ENCODE measurements around the gene CCL26. TPM values are rescaled to one million over a fixed set of nuclear protein-coding genes. Genes with fewer than 3 reads are reported as not detected.

CCL26 gene
- total RNA-seq, 1 experiment from 2014 or later: 0.49 TPM

DNA sequence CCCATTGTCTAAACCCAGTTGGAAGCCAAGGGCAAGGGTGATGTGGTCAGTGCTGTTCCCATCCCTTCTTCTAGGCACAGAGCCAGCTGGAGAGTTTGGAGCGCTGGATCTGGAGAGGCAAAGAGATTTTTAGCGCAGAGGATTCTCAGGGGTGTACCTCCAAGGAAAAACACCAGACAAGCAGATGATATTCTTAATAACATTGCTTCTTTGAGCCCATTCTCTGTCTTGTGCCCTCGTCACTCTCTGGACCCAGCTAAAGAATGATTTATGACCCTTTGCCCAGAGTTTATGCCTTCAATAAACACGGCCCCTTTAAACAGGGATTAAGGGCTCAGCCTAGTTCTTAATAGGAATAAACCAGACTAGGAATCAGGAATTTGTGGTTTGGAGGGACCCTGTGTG, 28.6 kb downstream of the CCL26 start:
- Histone ChIP-seq H3K4me2 (ENCODE audit: low read length) (no peak overlapping the region), H3K9ac (ENCODE audit: low read length) (no peak overlapping the region), H3K27me3 (ENCODE audit: insufficient read depth, low read length) (no peaks in the 10 kb centered on the region), H3K9me3 (ENCODE audit: control insufficient read depth in 1 of 2, insufficient read depth in 1 of 2, low read depth in 1 of 2, low read length in 2 of 2) (no peaks in the 10 kb centered on the region), H3K4me1 (ENCODE audit: control insufficient read depth in 1 of 2, insufficient read depth in 2 of 2, low read length in 2 of 2) (peaks cover 4 to 16% of the 10 kb centered on the region in 2 experiments; a peak in 3 of 4 replicates), H3K4me3 (replicated peaks in 1 of 2; ENCODE audit: low read depth in 1 of 2, low read length in 2 of 2) (no peak overlapping the region), H3K9me2 (ENCODE audit: insufficient read depth) (no peaks in the 10 kb centered on the region), H3K36me3 (ENCODE audit: control insufficient read depth in 1 of 2, insufficient read depth in 2 of 2, low read length in 2 of 2) (no peaks in the 10 kb centered on the region), H3K79me2 (ENCODE audit: insufficient read depth, low read length) (no peaks in the 10 kb centered on the region), H3K27ac (ENCODE audit: low read depth, low read length) (no peak overlapping the region), H4K20me1 (ENCODE audit: insufficient read depth) (no peaks in the 10 kb centered on the region), H2AFZ (ENCODE audit: low read depth, low read length, poor library complexity, severe bottlenecking) (no peak overlapping the region)
- no peak for ATAC-seq
- ChIA-PET POLR2A (interaction anchor here (0.7 kb wide), 1 partner anchor 11 kb away, joined by 3 read pairs; no protein-coding TSS in a partner anchor), CTCF (no interaction called here), RAD21 (ENCODE audit: low non-redundant PET in 1 of 2, low total read pairs in 2 of 2, uncharacterized antibody in 2 of 2, unreplicated experiment in 2 of 2) (no interaction called here)
- no peak for DNase-seq (ENCODE audit: low read depth, low spot score)
- no TSS peak for BruUV-seq (replicated peaks)
- TF ChIP-seq, protein P1, sequence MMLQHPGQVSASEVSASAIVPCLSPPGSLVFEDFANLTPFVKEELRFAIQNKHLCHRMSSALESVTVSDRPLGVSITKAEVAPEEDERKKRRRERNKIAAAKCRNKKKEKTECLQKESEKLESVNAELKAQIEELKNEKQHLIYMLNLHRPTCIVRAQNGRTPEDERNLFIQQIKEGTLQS (IDR thresholded peaks at IDR 0.05): no peak
- no peak for TF ChIP-seq EGR1 (IDR thresholded peaks at IDR 0.05; ENCODE audit: low read depth)
- TF ChIP-seq YY1 (IDR thresholded peaks at IDR 0.05; ENCODE audit: extremely low read depth, insufficient replicate concordance, low read depth, low read length): no peak
- TF ChIP-seq TCF7L2 (IDR thresholded peaks at IDR 0.05; ENCODE audit: borderline replicate concordance, extremely low read depth, insufficient read depth, insufficient read length): no peak
- TF ChIP-seq FOSL1 (IDR thresholded peaks at IDR 0.05; ENCODE audit: low read depth): no peak
- TF ChIP-seq SRF (IDR thresholded peaks at IDR 0.05; ENCODE audit: low read depth): no peak
- no peak for TF ChIP-seq CEBPB (IDR thresholded peaks at IDR 0.05; ENCODE audit: low read depth)
- TF ChIP-seq CBX3 (IDR thresholded peaks at IDR 0.05; ENCODE audit: low read depth): no peak
- no peak for TF ChIP-seq ELF1 (IDR thresholded peaks at IDR 0.05; ENCODE audit: borderline replicate concordance, low read depth)
- no peak for TF ChIP-seq JUND (IDR thresholded peaks at IDR 0.05)
- TF ChIP-seq EZH2phosphoT487 (IDR thresholded peaks at IDR 0.05; ENCODE audit: borderline replicate concordance): no peak
- no peak for TF ChIP-seq POLR2A (IDR thresholded peaks at IDR 0.05; ENCODE audit: borderline replicate concordance, extremely low read depth, insufficient read depth, insufficient read length)
- TF ChIP-seq ZFX (IDR thresholded peaks at IDR 0.05): no peak
- no peak for TF ChIP-seq EZH2 (IDR thresholded peaks at IDR 0.05)
- TF ChIP-seq, protein P2, sequence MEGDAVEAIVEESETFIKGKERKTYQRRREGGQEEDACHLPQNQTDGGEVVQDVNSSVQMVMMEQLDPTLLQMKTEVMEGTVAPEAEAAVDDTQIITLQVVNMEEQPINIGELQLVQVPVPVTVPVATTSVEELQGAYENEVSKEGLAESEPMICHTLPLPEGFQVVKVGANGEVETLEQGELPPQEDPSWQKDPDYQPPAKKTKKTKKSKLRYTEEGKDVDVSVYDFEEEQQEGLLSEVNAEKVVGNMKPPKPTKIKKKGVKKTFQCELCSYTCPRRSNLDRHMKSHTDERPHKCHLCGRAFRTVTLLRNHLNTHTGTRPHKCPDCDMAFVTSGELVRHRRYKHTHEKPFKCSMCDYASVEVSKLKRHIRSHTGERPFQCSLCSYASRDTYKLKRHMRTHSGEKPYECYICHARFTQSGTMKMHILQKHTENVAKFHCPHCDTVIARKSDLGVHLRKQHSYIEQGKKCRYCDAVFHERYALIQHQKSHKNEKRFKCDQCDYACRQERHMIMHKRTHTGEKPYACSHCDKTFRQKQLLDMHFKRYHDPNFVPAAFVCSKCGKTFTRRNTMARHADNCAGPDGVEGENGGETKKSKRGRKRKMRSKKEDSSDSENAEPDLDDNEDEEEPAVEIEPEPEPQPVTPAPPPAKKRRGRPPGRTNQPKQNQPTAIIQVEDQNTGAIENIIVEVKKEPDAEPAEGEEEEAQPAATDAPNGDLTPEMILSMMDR (IDR thresholded peaks at IDR 0.05 in 2 of 3, conservative IDR thresholded peaks at IDR 0.05 in 1 of 3; ENCODE audit: borderline replicate concordance in 1 of 3, insufficient read depth in 1 of 3, low read depth in 2 of 3, low read length in 2 of 3): no peak
- TF ChIP-seq RAD21 (IDR thresholded peaks at IDR 0.05; ENCODE audit: low read depth): no peak
- intact Hi-C loops (cut with micrococcal nuclease): no loop called here
